H1 (cell line): ENCODE results near the gene DENND2D. TPM values are rescaled to one million over a fixed set of nuclear protein-coding genes. Genes with fewer than 3 reads are reported as not detected.

Experiments
- CTCF ChIA-PET: fragments of 300-600 bp; sonication (Branson Sonifier 250); formaldehyde crosslinking; loops from one replicate; lab custom pipeline; 2021; ENCODE audit not compliant: partially characterized antibody; lab: Charles Lee
- POLR2A ChIA-PET: fragments of 300-600 bp; sonication (Branson Sonifier 250); formaldehyde crosslinking; loops from one replicate; lab custom pipeline; 2021; ENCODE audit warnings: inconsistent platforms; ENCODE audit not compliant: partially characterized antibody; lab: Charles Lee
- DNase-seq, 2 experiments: peaks; one replicate each; pipeline versions ENCODE4 v3.0.0 to v3.0.0-alpha.2; 2010 to 2022; ENCODE audit warnings: low spot score in 2 of 2, low read depth in 1 of 2, mixed read lengths in 1 of 2
- FAIRE-seq: peaks from 2 replicates; lab custom pipeline; 2011; peaks lifted over from hg19 to GRCh38; lab: Jason Lieb, UNC
- H2AFZ ChIP-seq: 2 replicates; pipeline ENCODE4 v1.8.1; 2012; ENCODE audit warnings: low read length, inconsistent platforms
- H2AK5ac ChIP-seq: 2 replicates; pipeline ENCODE4 v1.6.1; 2013; ENCODE audit warnings: low read depth, low read length
- H2BK120ac ChIP-seq: replicated peaks from 2 replicates; pipeline ENCODE3; 2013; ENCODE audit warnings: low read depth, low read length, inconsistent platforms
- H2BK12ac ChIP-seq: 2 replicates; pipeline ENCODE4 v1.6.1; 2013; ENCODE audit warnings: low read depth, low read length
- H2BK15ac ChIP-seq: 2 replicates; pipeline ENCODE4 v1.6.1; 2013; ENCODE audit warnings: low read length
- H2BK20ac ChIP-seq: 2 replicates; pipeline ENCODE4 v1.6.1; 2013; ENCODE audit warnings: low read length
- H2BK5ac ChIP-seq: 2 replicates; pipeline ENCODE4 v1.6.1; 2013; ENCODE audit warnings: low read depth, low read length
- H3K14ac ChIP-seq: 2 replicates; pipeline ENCODE4 v1.6.1; 2013; ENCODE audit warnings: inconsistent platforms; ENCODE audit not compliant: insufficient read length
- H3K18ac ChIP-seq: 2 replicates; pipeline ENCODE4 v1.6.1; 2013; ENCODE audit warnings: low read length; ENCODE audit errors: extremely low read depth
- H3K23ac ChIP-seq: 2 replicates; pipeline ENCODE4 v1.6.1; 2013; ENCODE audit warnings: inconsistent platforms; ENCODE audit not compliant: insufficient read length
- H3K23me2 ChIP-seq: 2 replicates; pipeline ENCODE4 v1.6.1; 2013; ENCODE audit warnings: low read depth, low read length
- H3K27ac ChIP-seq: 2 replicates; pipeline ENCODE4 v1.6.1; 2011; ENCODE audit warnings: low read depth, low read length, inconsistent platforms
- H3K27me3 ChIP-seq, 4 experiments: replicated peaks in 1 of 4; 1 replicate in 1 of 4; 2 replicates in 3 of 4; pipeline versions ENCODE4 v1.6.1 to v1.8.1; 2011 to 2013; ENCODE audit warnings: low read length in 3 of 4, mild to moderate bottlenecking in 3 of 4, inconsistent platforms in 2 of 4, mixed read lengths in 2 of 4, moderate library complexity in 1 of 4; ENCODE audit not compliant: control insufficient read depth in 3 of 4, insufficient read depth in 3 of 4; ENCODE audit errors: extremely low read depth in 1 of 4
- H3K36me3 ChIP-seq, 4 experiments: 2 replicates each; pipeline versions ENCODE4 v1.6.1 to v1.8.1; 2011 to 2013; ENCODE audit warnings: mild to moderate bottlenecking in 4 of 4, low read length in 3 of 4, moderate library complexity in 2 of 4, control low read depth in 1 of 4, inconsistent platforms in 1 of 4; ENCODE audit not compliant: insufficient read depth in 4 of 4, control insufficient read depth in 2 of 4
- H3K4ac ChIP-seq: replicated peaks from 2 replicates; pipeline ENCODE3; 2013; ENCODE audit warnings: low read length, low read depth, mixed read lengths, inconsistent platforms; ENCODE audit not compliant: insufficient read length
- H3K4me1 ChIP-seq, 4 experiments: replicated peaks in 1 of 4; 1 replicate in 1 of 4; 2 replicates in 3 of 4; pipeline versions ENCODE4 v1.6.1 to v1.8.1; 2011 to 2013; ENCODE audit warnings: low read length in 3 of 4, inconsistent platforms in 2 of 4, mixed read lengths in 1 of 4; ENCODE audit not compliant: insufficient read depth in 4 of 4, control insufficient read depth in 3 of 4
- H3K4me2 ChIP-seq, 2 experiments: 2 replicates each; pipeline versions ENCODE4 v1.6.1 to v1.8.1; 2011 to 2013; ENCODE audit warnings: low read depth in 2 of 2, low read length in 2 of 2, control low read depth in 1 of 2, inconsistent platforms in 1 of 2, mild to moderate bottlenecking in 1 of 2; ENCODE audit not compliant: insufficient read depth in 1 of 2
- H3K4me3 ChIP-seq, 4 experiments: fragments of 200-600, 300-600 bp in 1 of 4; sonication (generic), shearing (Covaris generic), sonication (Bioruptor Twin) in 1 of 4; 2 replicates each; pipeline versions ENCODE4 v1.5.1 to v1.8.1; 2011 to 2016; ENCODE audit warnings: low read length in 4 of 4, low read depth in 3 of 4, control low read depth in 2 of 4, inconsistent platforms in 2 of 4, mild to moderate bottlenecking in 2 of 4, mixed read lengths in 1 of 4, moderate library complexity in 1 of 4; ENCODE audit not compliant: insufficient read depth in 2 of 4; ENCODE audit errors: extremely low read depth in 1 of 4
- H3K56ac ChIP-seq: replicated peaks from 2 replicates; pipeline ENCODE3; 2013; ENCODE audit warnings: low read depth, mild to moderate bottlenecking, mixed read lengths, low read length, inconsistent platforms; ENCODE audit not compliant: insufficient read length
- H3K79me1 ChIP-seq: 2 replicates; pipeline ENCODE4 v1.6.1; 2013; ENCODE audit warnings: low read depth, low read length, control low read depth
- H3K79me2 ChIP-seq, 2 experiments: 2 replicates each; pipeline versions ENCODE4 v1.6.1 to v1.8.1; 2012 to 2013; ENCODE audit warnings: low read length in 2 of 2, mild to moderate bottlenecking in 2 of 2, inconsistent platforms in 1 of 2; ENCODE audit not compliant: insufficient read depth in 2 of 2, control insufficient read depth in 1 of 2
- H3K9ac ChIP-seq, 4 experiments: replicated peaks in 1 of 4; 1 replicate in 1 of 4; 2 replicates in 3 of 4; pipeline versions ENCODE4 v1.6.1 to v1.8.1; 2011 to 2013; ENCODE audit warnings: low read depth in 3 of 4, low read length in 3 of 4, control low read depth in 2 of 4, mild to moderate bottlenecking in 2 of 4, moderate library complexity in 2 of 4, inconsistent platforms in 1 of 4; ENCODE audit errors: extremely low read depth in 1 of 4
- H3K9me3 ChIP-seq, 2 experiments: 2 replicates each; pipeline versions ENCODE4 v1.6.1 to v1.8.1; 2012 to 2013; ENCODE audit warnings: mild to moderate bottlenecking in 2 of 2, moderate library complexity in 2 of 2, control low read depth in 1 of 2, inconsistent platforms in 1 of 2, low read depth in 1 of 2, low read length in 1 of 2, mixed read lengths in 1 of 2; ENCODE audit not compliant: insufficient read depth in 2 of 2
- H4K20me1 ChIP-seq, 2 experiments: replicated peaks in 1 of 2; 2 replicates each; pipeline versions ENCODE3 to v1.8.1; 2011 to 2013; ENCODE audit warnings: inconsistent platforms in 2 of 2, low read length in 2 of 2, mild to moderate bottlenecking in 1 of 2; ENCODE audit not compliant: insufficient read depth in 2 of 2, control insufficient read depth in 1 of 2
- H4K5ac ChIP-seq: 2 replicates; pipeline ENCODE4 v1.6.1; 2013; ENCODE audit warnings: low read length, low read depth, mixed read lengths, inconsistent platforms; ENCODE audit not compliant: insufficient read length
- H4K8ac ChIP-seq: 2 replicates; pipeline ENCODE4 v1.8.0; 2013; ENCODE audit warnings: mild to moderate bottlenecking, moderate library complexity, low read length, inconsistent platforms; ENCODE audit not compliant: insufficient read depth; ENCODE audit errors: extremely low read depth
- H4K91ac ChIP-seq: replicated peaks from 2 replicates; pipeline ENCODE3; 2013; ENCODE audit warnings: low read length, mixed read lengths, inconsistent platforms; ENCODE audit not compliant: insufficient read length
- EZH2 ChIP-seq: fragments of 200-600 bp; sonication (generic); IDR thresholded peaks from 2 replicates; pipeline ENCODE4 v1.7.1; 2012; ENCODE audit warnings: low read depth, mild to moderate bottlenecking, moderate library complexity, low read length, inconsistent platforms; ENCODE audit not compliant: severe bottlenecking
- PHF8 ChIP-seq: fragments of 200-600 bp; sonication (generic); conservative IDR thresholded peaks from 2 replicates; pipeline ENCODE4 v1.7.1; 2012; ENCODE audit warnings: low read depth, mild to moderate bottlenecking, inconsistent platforms, low read length, moderate library complexity
- POLR2AphosphoS5 ChIP-seq: IDR thresholded peaks from 2 replicates; pipeline ENCODE4 v1.6.1; 2011; ENCODE audit warnings: low read depth, low read length
- SP2 ChIP-seq: IDR thresholded peaks from 2 replicates; pipeline ENCODE4 v1.6.1; 2012; ENCODE audit warnings: mild to moderate bottlenecking, low read length, inconsistent platforms
- TAF1 ChIP-seq: IDR thresholded peaks from 2 replicates; pipeline ENCODE4 v1.6.1; 2011; ENCODE audit warnings: mild to moderate bottlenecking, low read depth, low read length
- TCF12 ChIP-seq: IDR thresholded peaks from 2 replicates; pipeline ENCODE4 v1.6.1; 2011; ENCODE audit warnings: low read depth, mild to moderate bottlenecking, low read length
- WGBS, 2 experiments: shearing (Covaris generic) in 1 of 2; methylation state at CpG; one replicate each; pipeline versions ENCODE4 v1.1.6 to v1.1.7; 2013 to 2015; ENCODE audit warnings: low lambda C conversion rate in 2 of 2, mixed read lengths in 2 of 2, inconsistent platforms in 1 of 2, low coverage in 1 of 2, missing lambda C conversion rate in 1 of 2; ENCODE audit not compliant: insufficient replicate concordance in 2 of 2, insufficient coverage in 1 of 2, insufficient read length in 1 of 2; ENCODE audit errors: extremely low coverage in 1 of 2, missing lambda C conversion rate in 1 of 2; 5-methylcytosine and 5-hydroxymethylcytosine counted together
- polyA plus RNA-seq, 7 experiments: library from polyadenylated mRNA; depleted of rRNA in 3 of 7; stranded (reverse) in 5 of 7; unstranded in 2 of 7; fragments of >200 nt in 5 of 7; fragments of 200-250 nt in 2 of 7; gene quantifications; 1 replicate in 5 of 7; 2 replicates in 1 of 7; 4 replicates in 1 of 7; pipeline versions ENCODE4 v1.2.1 to v1.2.3, GENCODE V29; 2011 to 2013; ENCODE audit warnings: missing spikeins in 2 of 7, mixed read lengths in 2 of 7
- total RNA-seq: library from RNA; stranded (reverse); fragmentation: NEBNext Ultra II Directional; extraction: Animal tissue kit (Norgen Biotek cat#: 25700); gene quantifications from 2 replicates; pipeline ENCODE4 v1.2.1, GENCODE V29; 2021
- TF ChIP-seq, protein P1 (sequence below): IDR thresholded peaks from 2 replicates; pipeline ENCODE4 v1.6.1; 2011; ENCODE audit warnings: low read length, improper control_type of control experiment

Gene DENND2D
- total and polyA plus RNA-seq, 2 of the 8 experiments (the other 6 are each of a cell fraction or from before 2014, with no cell fraction given), result 0.58 to 1.6 TPM

DNA sequence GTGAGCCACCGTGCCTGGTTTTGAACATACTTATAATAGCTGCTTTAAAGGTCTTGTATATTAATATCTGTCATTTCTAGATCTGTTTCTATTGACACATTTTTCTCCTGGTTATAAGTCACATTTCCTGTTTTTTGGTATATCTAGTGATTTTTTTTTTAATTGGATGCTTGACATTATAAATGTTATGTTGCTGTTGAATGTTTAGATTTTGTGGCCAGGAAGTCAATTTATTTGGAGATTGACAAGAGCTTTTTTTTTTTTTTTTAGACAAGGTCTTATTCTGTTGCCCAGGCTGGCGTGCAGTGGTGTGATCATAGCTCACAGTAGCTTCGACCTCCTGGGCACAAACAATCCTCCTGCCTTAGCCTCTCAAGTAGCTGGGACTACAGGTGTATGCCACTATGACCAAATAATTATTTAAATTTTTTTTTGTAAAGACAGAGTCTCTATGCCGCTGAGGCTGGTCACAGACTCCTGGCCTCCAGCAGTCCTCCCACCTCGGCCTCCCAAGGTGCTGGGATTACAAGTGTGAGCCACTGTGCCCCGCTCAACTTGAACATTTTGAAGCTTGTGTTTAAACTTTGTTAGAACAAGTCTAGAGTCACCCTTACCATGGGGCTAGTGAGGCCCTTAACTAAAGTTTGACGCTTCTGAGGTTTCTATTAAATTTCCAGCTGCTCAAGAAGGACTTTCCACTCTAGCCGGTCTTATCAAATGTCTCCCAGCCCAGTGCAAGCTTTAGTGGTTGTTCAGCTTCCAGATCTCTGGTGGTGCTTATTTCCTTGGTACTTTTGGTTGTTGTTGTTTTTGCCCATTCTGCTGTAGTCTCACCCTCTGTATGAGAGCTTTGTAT is 18.5 kb upstream of the DENND2D start:
- H3K23ac ChIP-seq, result no peak overlapping the region
- ChIA-PET CTCF (interaction anchor here (0.7 to 5.4 kb wide), 12 partner anchors 16 to 209 kb away, joined by 3 to 33 read pairs (median 4); partner anchors contain the start of gene OVGP1), POLR2A (interaction anchor here (1.2 kb wide), 1 partner anchor 37 kb away, joined by 3 read pairs; no protein-coding TSS in a partner anchor)
- no peak overlapping the region for H3K4me2 ChIP-seq
- 84% methylated on average over 8 of the region's 8 CpGs; no CpG with 5 or more reads in 1 of the 2 experiments for WGBS, 2 experiments
- H2BK120ac ChIP-seq, result no peak overlapping the region
- H3K79me1 ChIP-seq, result no peaks in the 10 kb centered on the region
- no peak overlapping the region for H3K18ac ChIP-seq
- H2BK15ac ChIP-seq, result no peak overlapping the region
- H3K56ac ChIP-seq, result no peak overlapping the region
- DNase-seq (no peak), FAIRE-seq (no peak)
- no peak overlapping the region for H3K4me3 ChIP-seq
- H4K8ac ChIP-seq, result no peak overlapping the region
- no peaks in the 10 kb centered on the region; a peak in 1 of 4 replicates for H3K9me3 ChIP-seq
- no peaks in the 10 kb centered on the region for H3K23me2 ChIP-seq
- no peak overlapping the region for H4K5ac ChIP-seq
- H3K4me1 ChIP-seq, result peaks cover 0 to 11% (median 6%) of the 10 kb centered on the region in 4 experiments; a peak in 3 of 7 replicates
- H2AFZ ChIP-seq, result no peak overlapping the region
- H3K4ac ChIP-seq, result no peak overlapping the region
- H2BK5ac ChIP-seq, result no peak overlapping the region
- H3K9ac ChIP-seq, result no peak overlapping the region
- no peak overlapping the region for H3K14ac ChIP-seq
- H2BK20ac ChIP-seq, result no peak overlapping the region
- H4K91ac ChIP-seq, result no peak overlapping the region
- no peak overlapping the region for H2BK12ac ChIP-seq
- no peaks in the 10 kb centered on the region for H4K20me1 ChIP-seq
- no peak overlapping the region for H2AK5ac ChIP-seq
- no peaks in the 10 kb centered on the region for H3K36me3 ChIP-seq
- TF ChIP-seq, protein P1, sequence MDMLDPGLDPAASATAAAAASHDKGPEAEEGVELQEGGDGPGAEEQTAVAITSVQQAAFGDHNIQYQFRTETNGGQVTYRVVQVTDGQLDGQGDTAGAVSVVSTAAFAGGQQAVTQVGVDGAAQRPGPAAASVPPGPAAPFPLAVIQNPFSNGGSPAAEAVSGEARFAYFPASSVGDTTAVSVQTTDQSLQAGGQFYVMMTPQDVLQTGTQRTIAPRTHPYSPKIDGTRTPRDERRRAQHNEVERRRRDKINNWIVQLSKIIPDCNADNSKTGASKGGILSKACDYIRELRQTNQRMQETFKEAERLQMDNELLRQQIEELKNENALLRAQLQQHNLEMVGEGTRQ, result no peak
- TF ChIP-seq POLR2AphosphoS5 (no peak), PHF8 (no peak), EZH2 (no peak), SP2 (no peak), TAF1 (no peak), TCF12 (no peak)
- no peaks in the 10 kb centered on the region for H3K27me3 ChIP-seq
- no peaks in the 10 kb centered on the region for H3K79me2 ChIP-seq
- H3K27ac ChIP-seq, result no peak overlapping the region
